Effector CD4-positive, alpha-beta T cell (primary cell): ENCODE measurements around the gene SET.
"Not testable (repeated sequence)": the region's sequence is repeated elsewhere in the genome, so short reads cannot be mapped to it uniquely, and the experiment has no call there.

ENCODE experiments used
- DNase-seq: peaks from one replicate; pipeline ENCODE4 v3.0.0-alpha.2; 2020
- total RNA-seq: gene quantifications from one replicate; lab custom pipeline; 2026; lab: John Stamatoyannopoulos, UW

The SET gene
- total RNA-seq, result 372 reads per million, percentile 97 among the genes with 10 or more reads in this experiment

DNA sequence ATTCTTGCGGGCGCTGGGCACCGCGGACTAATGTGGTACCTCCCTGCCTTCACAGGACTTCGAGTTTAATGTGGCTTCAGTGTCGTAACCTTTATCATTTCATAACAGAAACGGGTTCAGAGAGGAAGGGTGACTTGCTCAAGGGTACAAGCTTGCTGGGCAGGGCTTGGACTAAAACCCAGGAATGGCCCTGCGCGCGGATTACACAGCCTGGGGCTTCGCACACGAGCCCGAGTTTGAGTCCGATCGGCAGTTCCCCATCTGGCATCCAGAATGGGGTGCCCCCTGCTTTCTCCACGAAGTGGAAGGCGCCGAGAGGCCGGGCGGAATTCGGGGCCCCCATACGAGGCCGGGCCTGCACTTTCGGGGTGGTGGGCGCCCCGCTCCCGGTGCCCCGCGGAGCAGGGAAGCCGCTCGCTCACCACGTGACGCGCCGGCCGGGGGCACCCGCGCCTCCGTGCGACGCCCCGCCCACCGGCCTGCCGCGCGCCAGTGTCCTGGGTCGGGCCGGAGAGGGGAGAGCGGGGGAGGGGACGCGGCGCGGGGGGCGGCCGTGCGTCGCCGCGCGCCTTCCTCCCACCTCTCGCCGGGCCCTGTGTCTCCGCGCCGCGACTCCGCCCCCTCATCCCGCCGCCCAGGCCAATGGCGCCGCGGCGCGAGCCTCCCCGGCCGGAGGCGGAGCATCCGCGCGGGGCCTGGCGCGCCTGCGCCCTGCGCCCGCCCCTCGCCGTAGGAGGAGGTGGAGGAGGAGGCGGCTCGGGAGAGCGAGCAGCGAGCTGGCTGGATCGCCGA is at the start of gene SET:
Gene SET, plus strand, starts transcription at position 722 of the 792 bp plus-strand sequence. CDS start 361 bp downstream, outside the sequence.
- DNase-seq, result peak; percentile 86

GRCh38 chr9:128640603-128641002 is 48.4 kb upstream of the SET start:
- DNase-seq, result no peak

DNA sequence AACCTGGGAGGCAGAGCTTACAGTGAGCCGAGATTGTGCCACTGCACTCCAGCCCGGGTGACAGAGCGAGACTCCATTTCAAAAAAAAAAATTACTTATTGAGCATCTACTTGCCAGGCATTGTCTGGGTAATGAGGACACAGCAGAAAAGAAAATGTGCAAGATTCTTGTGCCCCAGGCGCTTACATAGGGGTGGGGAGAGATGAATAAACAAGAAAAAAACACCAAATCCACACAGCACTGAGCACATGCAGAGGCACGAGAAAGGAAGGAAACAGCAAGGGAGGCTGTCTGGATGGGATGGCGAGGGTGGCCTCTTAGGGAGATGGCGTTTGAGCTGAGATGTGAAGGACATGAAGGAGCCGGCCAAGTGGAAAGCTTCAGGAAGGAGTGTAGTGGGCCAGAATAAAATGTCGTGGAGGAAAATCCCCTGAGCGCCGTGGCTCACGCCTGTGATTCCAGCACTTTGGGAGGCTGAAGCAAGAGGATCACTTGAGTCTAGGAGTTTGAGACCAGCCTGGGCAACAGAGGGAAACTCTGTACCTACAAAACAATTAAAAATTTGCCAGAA is 46.3 kb upstream of the SET start:
- DNase-seq, result no peak

DNA sequence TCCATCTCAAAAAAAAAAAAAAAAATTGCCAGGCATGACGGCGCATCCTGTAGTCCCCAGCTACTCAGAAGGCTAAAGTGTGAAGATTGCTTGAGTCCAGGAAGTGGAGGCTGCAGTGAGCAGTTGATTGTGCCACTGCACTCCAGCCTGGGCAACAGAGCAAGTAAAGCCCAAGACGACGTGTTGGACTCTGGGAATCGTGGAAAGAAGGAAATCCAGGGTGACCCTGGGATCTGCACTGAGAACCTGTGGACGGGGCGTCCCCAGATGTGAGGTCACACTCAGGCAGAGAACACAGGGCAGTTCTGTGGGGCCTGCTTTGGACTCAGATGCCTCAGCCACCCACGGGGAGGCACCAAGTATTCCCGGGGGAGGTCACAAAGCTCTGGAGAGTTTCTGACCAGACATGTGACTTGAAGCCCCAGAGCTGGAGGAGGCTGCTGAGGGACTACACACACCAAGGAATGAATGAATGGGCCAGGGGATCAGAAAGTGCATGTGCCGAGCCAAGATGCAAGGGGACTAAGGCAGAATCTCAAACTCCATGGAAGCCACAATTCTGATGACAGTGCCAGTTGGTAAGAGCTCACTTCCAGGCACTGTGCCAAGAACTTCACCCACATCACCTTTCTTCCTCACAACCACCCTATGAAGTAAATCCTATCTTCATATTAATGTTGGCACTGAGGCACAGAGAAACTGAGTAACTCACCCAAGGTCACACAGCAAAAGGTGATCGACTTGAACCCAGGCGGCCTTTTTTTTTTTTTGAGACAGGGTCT is 45.3 kb upstream of the SET start:
- DNase-seq, result no peak

GRCh38 chr9:128648206-128648605 is 40.8 kb upstream of the SET start:
- peak; percentile 62 for DNase-seq

- DNase-seq, result no peak
Measured at GRCh38 chr9:128651798-128652197, 37.2 kb upstream of the SET start.

- no peak for DNase-seq
Measured at GRCh38 chr9:128653908-128654307, 35.1 kb upstream of the SET start.

- no peak for DNase-seq
Measured at GRCh38 chr9:128654481-128654880, 34.5 kb upstream of the SET start.

DNA sequence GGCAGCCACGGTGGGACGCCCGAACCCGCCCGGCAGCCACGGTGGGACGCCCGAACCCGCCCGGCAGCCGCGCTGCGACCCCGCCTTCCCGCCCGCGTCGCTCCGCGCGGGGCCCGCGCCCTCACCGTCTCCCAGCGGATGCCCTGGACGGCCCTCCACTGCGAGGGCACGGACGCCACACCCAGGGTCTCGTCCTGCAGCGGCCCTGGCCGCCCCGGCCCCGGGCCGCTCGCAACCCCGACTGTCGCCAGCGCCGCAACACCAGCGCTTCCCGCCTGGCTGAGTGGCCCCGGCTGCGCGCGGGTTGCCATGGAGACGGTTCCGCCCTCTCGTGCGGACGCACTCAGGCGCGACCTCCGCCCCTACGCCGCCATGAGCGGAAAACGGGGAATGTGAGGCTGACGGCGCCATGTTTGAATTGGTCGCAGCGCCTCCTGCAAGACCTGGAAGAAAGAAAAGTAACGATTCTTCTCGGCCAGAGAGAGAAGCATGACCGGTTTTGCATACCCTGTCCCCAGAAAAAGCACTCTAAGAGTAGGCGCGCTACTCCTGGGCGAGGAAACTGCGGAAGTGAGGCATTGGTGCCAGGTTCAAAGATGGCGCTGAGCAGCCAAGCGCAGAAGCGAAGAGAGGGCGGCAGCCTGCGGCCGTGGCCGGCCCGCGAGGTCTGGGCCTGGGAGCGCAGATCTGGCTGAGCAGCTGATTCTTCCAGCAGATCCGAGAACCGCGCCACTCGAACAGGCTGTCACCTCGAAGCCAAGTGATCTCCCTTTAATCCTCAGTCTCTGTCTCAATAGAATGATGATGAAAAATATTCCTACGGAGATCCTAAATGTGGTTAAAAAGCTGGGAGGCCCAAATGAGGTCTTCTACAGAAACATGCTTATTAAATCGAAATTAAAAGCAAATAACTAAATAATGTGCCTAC is 32.3 kb upstream of the SET start, which contains the start of gene DYNC2I2:
Gene DYNC2I2, minus strand, starts transcription at position 432 of the 928 bp plus-strand sequence. Its CDS starts 121 bp downstream, at position 311.
- DNase-seq, result peak; percentile 97

DNA sequence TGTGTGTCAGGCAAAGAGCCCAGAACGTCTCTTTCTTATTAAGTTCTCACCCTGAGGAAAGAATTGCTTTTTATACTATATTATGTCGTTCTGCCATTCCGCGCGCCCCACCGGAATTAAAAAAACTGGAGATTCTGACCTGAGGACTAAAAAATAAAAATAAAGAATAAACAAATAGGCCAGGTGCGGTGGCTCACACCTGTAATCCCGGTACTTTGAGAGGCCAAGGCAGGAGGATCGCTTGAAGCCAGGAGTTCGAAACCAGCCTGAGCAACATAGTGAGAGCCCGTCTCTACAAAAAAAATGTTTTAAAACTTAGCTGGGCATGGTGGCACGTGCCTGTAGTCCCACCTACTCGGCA is 31.7 kb upstream of the SET start:
- DNase-seq, result no peak

- no peak for DNase-seq
Measured at GRCh38 chr9:128657796-128658195, 31.2 kb upstream of the SET start.

- DNase-seq, result not testable (repeated sequence)
Measured at GRCh38 chr9:128666481-128666941, 22.5 kb upstream of the SET start.

DNA sequence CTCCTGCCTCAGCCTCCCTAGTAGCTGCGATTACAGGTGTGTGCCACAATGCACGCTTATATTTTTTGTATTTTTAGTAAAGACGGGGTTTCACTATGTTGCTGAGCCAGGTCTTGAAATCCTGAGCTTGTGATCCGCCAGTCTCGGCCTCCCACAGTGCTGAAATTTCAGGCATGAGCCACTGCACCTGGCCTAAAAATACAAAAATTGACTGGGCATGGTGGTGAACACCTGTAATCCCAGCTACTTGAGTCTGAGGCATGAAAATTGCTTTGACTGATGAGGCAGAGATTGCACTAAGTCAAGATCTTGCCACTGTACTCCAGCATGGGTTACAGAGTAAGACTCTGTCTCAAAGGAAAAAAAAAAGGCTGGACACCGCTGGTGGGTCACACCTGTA is 19.2 kb upstream of the SET start:
- DNase-seq, result no peak

DNA sequence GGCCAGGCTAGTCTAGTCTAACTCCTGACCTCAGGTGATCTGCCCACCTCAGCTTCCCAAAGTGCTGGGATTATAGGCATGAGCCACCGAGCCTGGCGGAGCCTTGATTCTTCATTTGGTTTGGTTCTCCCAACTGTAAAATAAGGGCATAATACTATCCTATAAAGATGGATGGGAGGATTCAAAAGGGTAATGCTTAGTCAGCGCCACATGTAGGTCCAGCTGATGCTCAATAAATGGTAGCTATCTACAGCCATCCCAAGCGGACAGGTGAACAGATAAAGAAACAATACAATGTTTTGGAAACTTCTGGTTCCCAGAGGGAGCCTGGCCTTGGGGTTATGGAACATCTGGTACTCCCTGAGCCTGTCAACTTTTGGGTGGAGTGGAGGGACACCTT is 13.6 kb upstream of the SET start:
- DNase-seq, result no peak

- no peak for DNase-seq
Measured at GRCh38 chr9:128677794-128678193, 11.2 kb upstream of the SET start.

DNA sequence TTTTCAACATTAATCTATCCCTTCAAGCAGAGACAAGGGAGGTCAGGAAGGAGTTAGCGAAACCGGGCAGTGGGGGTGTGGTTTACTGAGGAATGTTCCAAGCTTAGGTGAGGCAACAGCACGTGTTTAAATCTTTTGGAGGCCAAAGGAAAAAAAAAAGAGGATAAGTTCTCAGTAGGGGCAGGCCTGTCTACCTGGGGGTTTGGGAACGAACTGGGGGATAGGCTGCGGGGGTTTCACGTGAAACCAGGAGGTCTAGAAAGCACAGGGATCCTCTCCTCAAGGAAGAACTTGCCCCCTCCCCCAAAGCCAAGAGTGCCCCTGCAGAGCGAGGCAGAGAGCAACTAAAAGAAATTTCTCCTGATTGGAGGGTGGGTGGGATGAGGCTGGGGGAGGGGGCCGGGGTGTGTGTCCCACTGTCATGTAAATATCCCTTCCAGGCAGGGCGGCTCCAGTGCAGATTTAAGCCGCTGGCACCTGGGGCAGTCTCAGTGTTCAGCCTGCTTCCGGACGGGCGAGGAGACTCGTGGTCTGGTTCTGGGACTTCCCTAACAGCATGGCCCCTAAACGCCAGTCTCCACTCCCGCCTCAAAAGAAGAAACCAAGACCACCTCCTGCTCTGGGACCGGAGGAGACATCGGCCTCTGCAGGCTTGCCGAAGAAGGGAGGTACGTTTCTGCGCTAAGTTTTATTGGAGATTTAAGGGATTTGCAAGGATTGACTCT is 5.5 kb upstream of the SET start:
- DNase-seq, result no peak

GRCh38 chr9:128684065-128684324 is 5.0 kb upstream of the SET start:
- no peak for DNase-seq

GRCh38 chr9:128684325-128685199 is 4.5 kb upstream of the SET start:
- DNase-seq, result peak; percentile 69

DNA sequence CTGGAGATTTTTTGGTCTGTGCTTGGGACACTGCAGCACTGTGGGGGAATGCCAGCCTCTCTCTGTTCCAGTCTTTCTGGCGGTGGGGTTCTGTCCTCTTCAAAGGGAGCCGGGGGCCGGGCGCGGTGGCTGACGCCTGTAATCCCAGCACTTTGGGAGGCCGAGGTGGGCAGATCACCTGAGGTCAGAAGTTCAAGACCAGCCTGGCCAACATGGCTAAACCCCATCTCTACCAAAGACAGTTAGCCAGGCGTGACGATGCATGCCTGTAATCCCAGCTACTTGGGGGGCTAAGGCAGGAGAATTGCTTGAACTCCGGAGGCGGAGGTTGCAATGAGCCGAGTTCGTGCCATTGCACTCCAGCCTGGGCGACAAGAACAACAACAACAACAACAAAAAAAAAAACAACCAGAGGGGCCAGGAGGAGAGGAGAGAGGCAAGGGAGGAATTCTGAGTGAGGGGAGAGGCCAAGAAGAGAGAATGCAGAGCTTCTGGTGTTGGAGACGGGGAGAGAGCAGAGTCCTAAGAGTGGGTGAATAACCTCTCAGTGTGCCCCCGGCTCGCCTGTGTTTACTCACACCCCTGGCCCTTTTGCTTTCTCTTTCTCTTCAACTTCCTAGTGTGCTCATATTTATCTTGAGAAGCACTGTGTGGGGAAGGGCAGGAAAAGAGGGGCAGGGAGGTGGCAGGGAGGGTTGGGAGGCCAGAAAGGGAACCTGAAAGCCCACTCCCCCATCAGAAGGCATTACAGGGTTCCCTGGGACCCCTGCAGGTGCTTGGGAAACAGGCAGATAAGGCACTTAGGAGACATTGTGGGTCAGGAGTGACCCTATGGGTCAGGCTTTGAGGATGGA is 3.2 kb upstream of the SET start:
- DNase-seq, result no peak

GRCh38 chr9:128687453-128687852 is 1.6 kb upstream of the SET start:
- DNase-seq, result no peak
